HG02840 (cell line): ENCODE results near the gene SLC37A1.

Experiments
- ATAC-seq: cut with Tn5 transposase; IDR thresholded peaks from one replicate; pipeline ENCODE4 v1.9.1; 2021; ENCODE audit warnings: mild to moderate bottlenecking, moderate library complexity, moderate number of reproducible peaks; ENCODE audit not compliant: unreplicated experiment, low FRiP score

The SLC37A1 gene

GRCh38 chr21:42570362-42570761 is 56.7 kb downstream of the SLC37A1 start:
- ATAC-seq, result no peak

GRCh38 chr21:42570841-42571387 is 57.3 kb downstream of the SLC37A1 start:
- no peak for ATAC-seq

GRCh38 chr21:42571391-42572150 is 57.9 kb downstream of the SLC37A1 start:
- ATAC-seq, result no peak

GRCh38 chr21:42572906-42573495 is 59.3 kb downstream of the SLC37A1 start:
- ATAC-seq, result no peak

GRCh38 chr21:42574234-42575027 is 60.8 kb downstream of the SLC37A1 start:
- no peak for ATAC-seq

GRCh38 chr21:42575111-42575510 is 61.5 kb downstream of the SLC37A1 start:
- no peak for ATAC-seq

GRCh38 chr21:42576639-42577038 is 63.0 kb downstream of the SLC37A1 start:
- ATAC-seq, result no peak

GRCh38 chr21:42578034-42578433 is 64.4 kb downstream of the SLC37A1 start:
- no peak for ATAC-seq

GRCh38 chr21:42578761-42579415 is 65.2 kb downstream of the SLC37A1 start:
- ATAC-seq, result no peak

- ATAC-seq, result no peak
Observed at GRCh38 chr21:42579456-42580075, 65.9 kb downstream of the SLC37A1 start.

- ATAC-seq, result no peak
Observed at GRCh38 chr21:42580076-42580792, 66.6 kb downstream of the SLC37A1 start.

- no peak for ATAC-seq
Observed at GRCh38 chr21:42580793-42581321, 67.2 kb downstream of the SLC37A1 start.

- no peak for ATAC-seq
Observed at GRCh38 chr21:42581336-42581992, 67.8 kb downstream of the SLC37A1 start.

- ATAC-seq, result no peak
Observed at GRCh38 chr21:42581993-42582786, 68.5 kb downstream of the SLC37A1 start.

- ATAC-seq, result no peak
Observed at GRCh38 chr21:42582787-42583476, 69.3 kb downstream of the SLC37A1 start.

- ATAC-seq, result no peak
Observed at GRCh38 chr21:42583477-42584295, 70.0 kb downstream of the SLC37A1 start.

- ATAC-seq, result no peak
Observed at GRCh38 chr21:42584296-42584641, 70.6 kb downstream of the SLC37A1 start.
